Endothelial cell of coronary artery (primary cell): ENCODE measurements around the gene TREX2. TPM values are rescaled to one million over a fixed set of nuclear protein-coding genes. Genes with fewer than 3 reads are reported as not detected.

Experiments used
- total RNA-seq: library from RNA; depleted of rRNA; stranded (reverse); fragments of >200 nt; gene quantifications from 2 replicates; pipeline ENCODE4 v1.2.3, GENCODE V29; 2014

Gene TREX2, protein sequence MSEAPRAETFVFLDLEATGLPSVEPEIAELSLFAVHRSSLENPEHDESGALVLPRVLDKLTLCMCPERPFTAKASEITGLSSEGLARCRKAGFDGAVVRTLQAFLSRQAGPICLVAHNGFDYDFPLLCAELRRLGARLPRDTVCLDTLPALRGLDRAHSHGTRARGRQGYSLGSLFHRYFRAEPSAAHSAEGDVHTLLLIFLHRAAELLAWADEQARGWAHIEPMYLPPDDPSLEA
- 2.8 and 3.7 TPM in 2 replicates for total RNA-seq

DNA sequence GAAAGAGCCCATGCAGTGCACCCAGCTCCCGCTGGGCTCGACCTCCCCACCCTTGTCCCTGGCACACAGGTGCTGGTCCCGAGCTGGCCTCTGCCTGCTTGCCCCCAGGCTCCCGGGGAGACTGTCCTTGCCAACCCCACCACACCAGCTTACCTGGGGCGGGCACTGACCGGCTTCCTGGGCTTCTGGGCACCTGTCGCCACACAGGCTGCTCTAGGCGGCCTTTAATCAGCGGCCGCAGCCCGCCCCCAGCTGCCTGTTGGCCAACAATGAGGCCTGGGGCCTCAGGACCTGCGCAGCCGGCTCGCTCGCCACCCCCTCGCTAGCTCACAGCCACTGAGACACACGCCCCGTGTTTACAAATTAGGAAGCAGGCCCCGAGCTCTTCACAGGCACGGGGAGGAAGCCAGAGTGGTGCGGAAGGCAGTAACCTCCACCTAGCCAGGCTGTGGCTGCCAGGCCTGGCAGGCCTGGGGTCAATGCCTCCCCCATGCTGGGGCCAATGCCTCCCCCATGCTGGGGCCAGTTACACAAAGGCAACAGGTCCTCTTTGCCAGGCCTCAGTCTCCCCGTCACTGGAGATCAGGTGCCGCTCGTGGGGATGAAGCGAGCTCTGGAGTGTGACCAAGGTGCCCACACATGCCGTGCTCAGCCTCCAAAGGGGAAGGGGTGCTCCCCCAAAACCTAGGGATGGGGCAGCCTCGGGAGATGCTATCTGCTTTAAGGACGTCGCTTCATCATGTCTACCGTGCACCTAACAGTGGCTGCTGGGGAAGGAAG is at the start of gene TREX2:
Gene TREX2, minus strand, starts transcription at position 201 of the 780 bp plus-strand sequence. CDS start 626 bp downstream, outside the sequence.

GRCh38 chrX:153494541-153495361 is 48.9 kb upstream of the TREX2 start, which contains the start of gene BGN:
TSS of gene BGN (plus strand) at chrX:153494980. CDS start at chrX:153504632, 9,652 bp downstream.

DNA sequence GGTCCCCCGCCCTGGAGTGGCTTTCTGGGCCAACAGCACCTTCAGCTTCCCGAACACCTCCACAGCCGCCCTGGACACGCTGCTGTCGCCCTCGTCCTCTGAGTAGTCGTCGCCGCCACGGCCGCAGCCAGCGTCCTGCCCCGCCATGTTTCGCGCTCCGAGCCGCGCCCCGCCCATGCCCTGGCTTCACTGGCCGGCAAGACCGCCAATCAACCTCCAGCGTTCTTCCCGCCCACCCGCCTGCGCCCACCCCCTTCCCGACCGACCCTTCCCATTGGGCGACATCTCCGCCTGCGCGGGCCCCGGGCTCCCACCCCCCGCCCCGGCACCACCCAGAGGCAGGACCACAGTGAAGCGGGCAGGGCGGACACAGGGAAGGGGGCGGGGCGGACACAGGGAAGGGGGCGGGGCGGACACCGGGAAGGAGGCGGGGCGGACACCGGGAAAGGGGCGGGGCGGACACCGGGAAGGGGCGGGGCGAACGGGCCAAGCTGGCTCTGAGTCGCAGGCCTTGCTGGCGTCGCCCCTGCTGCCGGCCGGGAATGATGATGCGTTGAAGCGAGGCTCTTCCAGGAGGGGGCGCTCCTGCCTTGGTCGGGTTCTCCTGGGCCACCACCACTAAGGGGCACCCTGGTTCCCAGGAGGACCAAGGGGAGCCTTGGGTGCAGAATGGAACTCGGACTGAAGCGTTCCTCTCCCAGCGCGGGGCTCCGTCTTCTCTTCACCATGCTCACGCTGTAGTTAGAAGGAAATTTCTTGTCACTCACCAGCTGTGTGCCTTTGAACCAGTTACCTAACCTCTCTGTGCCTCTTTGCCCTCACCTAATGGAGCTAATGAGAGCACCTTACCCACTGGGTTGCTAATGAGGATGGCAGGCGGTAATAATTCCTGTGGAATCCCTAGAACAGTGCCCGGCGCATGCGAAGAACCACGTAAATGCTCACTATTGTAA is 24.8 kb upstream of the TREX2 start, which contains the start of gene HAUS7:
Gene HAUS7, minus strand, starts transcription at position 166 of the 953 bp plus-strand sequence. Its CDS starts 19 bp downstream, at position 147.

GRCh38 chrX:153411255-153411987 is 34.4 kb downstream of the TREX2 start, which contains the start of gene ZFP92:
TSS of gene ZFP92 (plus strand) at chrX:153411472. CDS start at chrX:153418323, 6,851 bp downstream.

GRCh38 chrX:153401133-153401764 is 44.6 kb downstream of the TREX2 start, which contains the start of gene PNMA6E:
TSS of gene PNMA6E (minus strand) at chrX:153401350. CDS start at chrX:153398849, 2,501 bp downstream.

Other genes starting within 250 kb of the TREX2 start
- gene PNMA6F, start 124.3 kb downstream of the TREX2 start, total RNA-seq: not detected in 2 replicates
- gene ZNF275, start 111.9 kb downstream of the TREX2 start, total RNA-seq: 3.8 and 5.9 TPM in 2 replicates
- not detected in 2 replicates for gene PNMA6E, start 44.7 kb downstream of the TREX2 start, total RNA-seq
- 0.90 and 1.5 TPM in 2 replicates for gene ZFP92, start 34.6 kb downstream of the TREX2 start, total RNA-seq
- 18.8 and 21.3 TPM in 2 replicates for gene HAUS7, start 24.5 kb upstream of the TREX2 start, total RNA-seq
- gene BGN, start 48.9 kb upstream of the TREX2 start, total RNA-seq: 16.6 and 71.1 TPM in 2 replicates
- under 0.01 TPM in 2 replicates for gene ATP2B3, start 71.6 kb upstream of the TREX2 start, total RNA-seq
- gene CCNQ, start 153.1 kb upstream of the TREX2 start, total RNA-seq: 36.4 and 40.9 TPM in 2 replicates
- under 0.01 TPM in 1 of 2 replicates, not detected in the other for gene DUSP9, start 201.1 kb upstream of the TREX2 start, total RNA-seq
- 0.09 TPM in 1 of 2 replicates, not detected in the other for gene PNCK, start 227.8 kb upstream of the TREX2 start, total RNA-seq
- gene SLC6A8, start 241.9 kb upstream of the TREX2 start, total RNA-seq: 3.4 and 7.9 TPM in 2 replicates